SW480 (cell line): Measurements from ENCODE around the gene WDR27.
"Not testable (repeated sequence)": the region's sequence is repeated elsewhere in the genome, so short reads cannot be mapped to it uniquely, and the experiment has no call there.

ENCODE experiments used
- DNase-seq: peaks from one replicate; pipeline ENCODE4 v3.0.0-alpha.2; 2016; ENCODE audit warnings: low spot score

The WDR27 gene

GRCh38 chr6:169434554-169434953 lies 267.3 kb downstream of the WDR27 start:
- DNase-seq: not testable (repeated sequence)

GRCh38 chr6:169429001-169429400 lies 272.8 kb downstream of the WDR27 start:
- no peak for DNase-seq

- no peak for DNase-seq
Measured at GRCh38 chr6:169428532-169428931, 273.3 kb downstream of the WDR27 start.

- DNase-seq: no peak
Measured at GRCh38 chr6:169427856-169428255, 274.0 kb downstream of the WDR27 start.

GRCh38 chr6:169426611-169427010 lies 275.2 kb downstream of the WDR27 start:
- DNase-seq: no peak

GRCh38 chr6:169425628-169426370 lies 276.0 kb downstream of the WDR27 start:
- no peak for DNase-seq

- DNase-seq: no peak
Measured at GRCh38 chr6:169424821-169425240, 277.0 kb downstream of the WDR27 start.

- DNase-seq: no peak
Measured at GRCh38 chr6:169424149-169424804, 277.6 kb downstream of the WDR27 start.

- DNase-seq: no peak
Measured at GRCh38 chr6:169421586-169422264, 280.1 kb downstream of the WDR27 start.

GRCh38 chr6:169420912-169421543 lies 280.8 kb downstream of the WDR27 start:
- peak; percentile 31 for DNase-seq

- no peak for DNase-seq
Measured at GRCh38 chr6:169417101-169417500, 284.7 kb downstream of the WDR27 start.

- no peak for DNase-seq
Measured at GRCh38 chr6:169416249-169416648, 285.6 kb downstream of the WDR27 start.

GRCh38 chr6:169415179-169415578 lies 286.6 kb downstream of the WDR27 start:
- DNase-seq: no peak

GRCh38 chr6:169411722-169412121 lies 290.1 kb downstream of the WDR27 start:
- DNase-seq: no peak

- no peak for DNase-seq
Measured at GRCh38 chr6:169411296-169411695, 290.5 kb downstream of the WDR27 start.

GRCh38 chr6:169409742-169410312 lies 292.0 kb downstream of the WDR27 start:
- no peak for DNase-seq

- no peak for DNase-seq
Measured at GRCh38 chr6:169407325-169407724, 294.5 kb downstream of the WDR27 start.
